NCI-H82 treated with DMSO at 0.1 percent for 48 hours (cell line): Measurements from ENCODE around the gene VEGFA.

Source experiments
- DNase-seq: peaks from one replicate; lab custom pipeline; 2025; ENCODE audit not compliant: unreplicated experiment; lab: John Stamatoyannopoulos, UW

The VEGFA gene

DNA sequence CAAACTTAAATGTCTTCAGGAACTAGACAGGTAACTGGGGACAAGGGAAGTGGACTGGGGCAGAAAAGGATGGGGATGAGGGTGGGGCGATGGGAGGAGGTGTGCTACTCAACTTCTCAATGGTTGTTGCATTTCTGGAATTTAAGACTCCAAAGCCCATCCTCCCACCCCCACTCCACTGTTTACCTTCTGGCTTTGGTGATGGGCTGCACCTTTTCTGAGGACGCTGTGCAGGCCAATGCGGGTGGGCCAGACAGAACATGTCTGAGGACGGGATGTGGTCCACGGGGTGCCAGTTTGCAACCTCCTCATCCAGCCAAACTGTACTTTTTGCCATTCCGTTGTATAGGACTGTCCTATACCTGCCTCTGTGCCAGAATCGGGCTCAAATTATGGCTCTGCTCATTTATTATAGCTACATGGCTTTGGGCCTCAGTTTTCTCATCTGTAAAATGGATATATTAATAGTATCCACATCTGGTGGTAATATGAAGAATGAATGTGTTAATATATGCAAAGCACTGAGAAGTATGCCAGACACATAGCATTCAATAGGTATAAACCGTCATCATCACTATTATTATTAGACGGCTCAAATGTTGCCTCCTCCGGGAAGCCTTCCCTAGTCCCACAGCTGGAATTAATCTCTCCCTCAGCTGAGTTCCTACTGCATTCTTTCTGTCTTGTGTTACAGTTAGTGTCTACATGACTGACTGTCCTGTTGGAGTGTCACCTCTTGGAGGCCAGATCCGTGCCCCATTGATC lies 31.0 kb upstream of the VEGFA start:
- no peak for DNase-seq

DNA sequence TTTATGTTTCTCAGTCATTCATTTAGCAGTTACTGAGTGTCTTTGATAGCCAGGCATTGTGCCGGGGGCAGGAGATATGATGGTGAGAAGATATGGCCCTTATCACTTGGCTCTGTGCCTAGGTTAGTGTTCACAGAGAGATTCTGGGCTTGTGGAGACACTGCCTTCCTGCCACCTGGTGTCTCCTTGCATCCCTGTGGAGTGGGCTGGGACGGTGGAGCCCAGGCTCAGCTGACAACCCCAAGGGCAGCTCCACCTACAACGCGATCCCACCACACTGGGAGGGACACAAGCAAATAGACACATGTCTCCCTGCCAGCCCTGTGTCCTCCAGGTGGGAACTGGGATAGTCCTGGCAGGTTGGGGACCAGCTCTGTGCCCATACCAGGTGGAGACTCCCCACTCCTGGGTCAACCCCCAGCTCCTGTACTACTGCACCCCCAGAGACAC lies 30.3 kb upstream of the VEGFA start:
- DNase-seq, result no peak

DNA sequence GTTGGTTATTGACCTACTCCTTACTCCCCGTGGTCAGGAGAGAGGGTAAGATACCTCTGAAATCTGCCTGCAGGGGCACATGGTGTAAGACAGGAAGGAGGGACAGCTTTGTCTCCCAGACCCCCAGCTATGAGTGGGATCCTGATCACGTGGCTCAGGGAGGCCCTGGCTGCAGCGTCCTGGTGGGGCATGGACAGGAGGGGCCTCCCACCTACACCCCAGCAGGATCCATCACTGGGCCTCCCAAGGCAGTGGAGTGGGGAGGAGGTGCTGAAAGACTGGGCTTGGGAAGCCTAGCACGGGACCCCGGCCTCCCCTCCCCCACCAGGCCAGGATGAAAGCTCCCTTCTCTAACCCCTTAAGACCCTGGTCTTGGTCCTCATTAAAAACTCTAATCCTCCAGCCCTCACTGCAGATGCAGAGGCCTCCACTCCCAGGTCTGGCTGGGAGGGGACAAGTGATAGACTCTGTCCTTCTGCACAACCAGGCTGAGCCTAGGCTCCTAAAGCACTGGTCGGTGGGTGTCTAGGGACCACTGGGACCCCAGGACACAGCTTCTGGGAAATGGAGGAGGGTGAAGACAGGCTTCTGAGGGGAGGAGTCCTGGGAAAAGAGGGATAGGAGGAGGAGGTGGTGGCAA lies 29.6 kb upstream of the VEGFA start:
- peak; percentile 75 for DNase-seq

- DNase-seq, result no peak
These were observed 28.8 kb upstream of the VEGFA start for GRCh38 chr6:43740961-43741764.

DNA sequence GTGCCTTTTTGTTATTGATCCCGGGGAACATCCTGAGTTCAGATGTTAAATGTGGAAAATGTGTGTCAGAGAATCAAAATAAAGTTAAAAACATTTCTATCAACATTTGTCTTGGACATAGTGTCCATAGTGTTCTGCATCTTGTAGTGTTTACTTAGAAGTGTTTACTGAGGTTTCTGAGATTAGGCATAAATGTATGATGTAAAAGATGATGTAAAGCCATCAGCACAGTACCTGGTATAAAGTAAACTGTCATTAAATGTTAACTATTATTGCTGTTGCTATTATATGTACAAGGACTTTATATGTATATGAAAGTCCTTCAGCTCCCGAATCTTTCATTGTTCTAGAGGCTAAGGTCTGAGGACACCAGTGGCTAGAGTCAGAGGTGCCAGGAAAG lies 28.2 kb upstream of the VEGFA start:
- DNase-seq, result no peak

DNA sequence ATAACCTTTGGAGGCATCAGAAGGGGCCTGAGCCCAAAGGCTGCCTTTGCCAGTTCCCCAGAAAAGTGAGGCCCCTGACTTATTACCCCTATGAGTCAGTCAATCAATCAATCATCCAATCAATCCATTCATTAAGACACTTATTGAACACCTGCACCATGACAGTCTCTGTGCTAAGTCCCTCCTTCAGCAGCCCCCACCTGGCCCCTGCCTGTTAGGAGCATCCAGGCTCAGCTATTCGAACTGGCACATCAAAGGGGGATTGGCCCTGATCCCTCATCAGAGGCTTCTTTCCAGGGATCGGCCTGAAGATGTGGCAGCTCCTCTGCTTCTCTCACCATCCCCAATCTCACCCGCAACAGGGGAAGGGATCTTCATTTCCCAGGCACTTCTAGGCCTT lies 27.7 kb upstream of the VEGFA start:
- no peak for DNase-seq

DNA sequence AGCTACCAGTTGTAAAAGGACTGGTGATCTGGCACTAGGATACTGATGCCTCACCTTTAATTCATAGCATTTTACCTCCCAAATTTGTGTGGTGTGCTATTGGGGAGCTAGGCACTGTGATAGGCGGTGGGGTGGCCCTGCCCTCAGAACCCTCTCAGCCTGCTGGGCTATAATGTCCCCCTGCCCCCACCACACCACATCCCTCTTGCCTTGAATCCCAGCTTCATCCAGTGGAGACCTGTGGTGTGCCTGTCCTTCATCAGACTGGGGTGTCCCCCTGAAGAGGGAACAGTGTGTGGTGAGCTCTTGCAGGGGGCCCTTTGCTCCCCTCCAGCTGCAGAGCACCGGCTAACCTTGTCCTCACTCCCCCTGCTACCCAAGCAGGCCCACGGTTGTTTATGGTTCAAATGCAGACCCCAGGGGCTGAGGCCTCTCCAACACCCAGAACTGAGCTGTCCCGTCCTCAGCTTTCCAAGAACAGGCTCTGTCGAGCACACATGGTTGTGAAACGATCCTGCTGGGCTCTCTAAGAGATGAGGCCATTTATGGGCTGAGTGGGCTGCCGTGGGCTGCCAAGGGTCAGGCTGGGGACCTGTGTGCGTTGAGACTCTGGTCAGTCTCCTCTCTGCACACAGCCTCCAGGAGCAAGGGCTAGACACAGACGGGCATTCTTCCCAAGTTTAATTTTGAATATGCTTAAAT lies 26.9 kb upstream of the VEGFA start:
- no peak for DNase-seq

- DNase-seq, result no peak
These were observed 26.2 kb upstream of the VEGFA start for GRCh38 chr6:43743682-43744381.

DNA sequence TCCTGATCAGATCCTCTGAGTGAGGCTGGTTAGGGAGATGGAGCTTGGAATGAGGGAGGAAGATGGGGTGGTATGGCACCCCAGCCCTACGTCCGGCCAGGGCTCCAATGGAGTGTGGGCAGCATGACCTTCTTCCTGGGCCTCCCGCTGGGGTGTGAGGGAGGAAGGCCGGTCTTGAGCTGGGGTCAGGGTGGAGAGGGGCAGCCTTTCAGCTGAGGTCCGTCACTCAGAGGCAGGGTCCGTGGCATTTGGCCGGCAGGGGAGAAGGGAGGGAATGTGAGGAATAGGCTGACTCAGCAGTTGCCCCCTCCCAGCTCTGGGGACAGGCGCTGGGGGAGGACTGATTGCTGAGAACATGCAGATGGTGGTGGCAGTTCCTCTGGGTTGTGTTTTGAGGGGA lies 25.5 kb upstream of the VEGFA start:
- no peak for DNase-seq

- DNase-seq, result no peak
These were observed 24.9 kb upstream of the VEGFA start for GRCh38 chr6:43744931-43745727.

DNA sequence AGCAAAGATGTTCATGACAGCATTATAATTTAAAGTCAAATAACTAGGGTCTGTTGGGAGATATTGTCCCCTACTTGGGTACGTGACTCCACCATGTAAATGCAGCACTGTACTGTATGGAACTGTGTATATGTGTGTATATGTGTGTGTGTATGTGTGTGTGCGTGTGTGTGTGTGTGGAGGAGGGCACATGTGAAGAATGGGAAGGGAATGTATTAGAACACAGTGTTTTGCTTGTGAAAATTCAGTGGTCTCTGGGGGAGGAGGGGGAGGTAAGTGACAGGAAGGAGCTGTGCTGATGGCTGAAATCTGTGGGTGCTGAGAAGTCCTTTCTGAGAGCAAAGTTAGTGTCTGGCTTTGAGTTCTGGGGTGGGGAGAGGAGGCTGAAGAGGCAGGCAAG lies 23.9 kb upstream of the VEGFA start:
- DNase-seq, result no peak

GRCh38 chr6:43746613-43747102 lies 23.4 kb upstream of the VEGFA start:
- DNase-seq, result no peak

- no peak for DNase-seq
These were observed 22.2 kb upstream of the VEGFA start for GRCh38 chr6:43747784-43748183.

- DNase-seq, result no peak
These were observed 21.2 kb upstream of the VEGFA start for GRCh38 chr6:43748765-43749164.

DNA sequence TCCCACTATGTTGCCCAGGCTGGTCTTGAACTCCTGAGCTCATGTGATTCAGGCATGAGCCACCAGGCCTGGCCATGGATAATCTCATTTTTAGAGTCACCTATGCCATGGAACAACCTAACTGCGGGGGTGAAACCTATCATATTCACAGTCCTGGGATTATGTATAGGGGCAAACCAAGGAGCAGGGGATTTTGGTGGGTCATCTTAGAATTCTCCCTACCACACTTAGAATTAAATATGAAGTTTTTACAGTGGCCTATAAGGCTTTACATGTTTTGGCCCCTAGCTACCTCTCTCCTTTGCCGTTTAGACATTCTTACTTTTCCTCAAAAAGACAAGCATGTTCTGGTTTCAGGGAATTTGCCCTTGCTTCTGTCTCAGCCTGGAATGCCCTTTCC lies 20.6 kb upstream of the VEGFA start:
- DNase-seq, result no peak

DNA sequence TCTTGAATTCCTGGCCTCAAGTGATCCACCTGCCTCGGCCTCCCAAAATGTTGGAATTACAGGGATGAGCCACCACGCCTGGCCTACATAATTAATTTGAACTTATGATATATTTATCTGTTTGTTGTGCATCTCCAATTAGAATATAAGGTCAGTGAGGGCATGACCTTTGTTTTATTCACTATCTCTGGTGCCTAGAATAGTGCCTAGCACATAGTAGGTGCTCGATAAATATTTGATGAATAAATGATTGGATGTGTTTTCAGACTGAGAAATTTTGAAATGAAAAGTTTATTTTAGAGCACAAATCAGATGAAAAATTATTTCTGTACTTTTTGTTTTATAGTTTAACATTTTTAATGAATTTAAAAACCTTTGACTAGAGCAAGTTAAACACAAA lies 19.4 kb upstream of the VEGFA start:
- no peak for DNase-seq

DNA sequence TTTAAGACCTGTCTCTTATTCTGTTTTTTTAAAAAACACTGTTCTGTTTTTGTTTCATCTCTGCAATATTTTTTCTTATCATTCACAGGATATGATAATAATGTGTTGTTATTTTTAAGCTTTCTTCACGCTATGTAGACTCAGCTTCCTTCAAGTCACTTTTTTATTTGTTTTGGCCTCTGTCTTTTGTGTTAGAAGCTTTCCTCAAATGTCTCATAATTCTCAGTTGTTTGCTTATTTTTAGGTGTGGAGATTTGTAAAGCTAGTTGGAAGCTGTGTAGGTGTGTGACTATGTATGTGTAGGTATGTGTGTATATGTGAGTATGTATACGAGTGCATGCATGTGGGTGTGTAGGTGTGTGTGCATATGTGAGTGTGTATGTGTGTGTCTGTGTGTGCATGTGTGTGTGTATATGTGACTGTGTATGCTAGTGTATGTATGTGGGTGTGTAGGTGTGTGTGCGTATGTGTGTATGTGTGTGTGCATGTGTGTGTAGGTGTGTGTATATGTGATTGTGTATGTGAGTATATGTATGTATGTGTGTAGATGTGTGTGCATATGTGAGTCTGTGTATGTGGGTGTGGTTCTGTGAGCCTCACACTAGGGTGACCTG lies 16.3 kb upstream of the VEGFA start:
- DNase-seq, result no peak

DNA sequence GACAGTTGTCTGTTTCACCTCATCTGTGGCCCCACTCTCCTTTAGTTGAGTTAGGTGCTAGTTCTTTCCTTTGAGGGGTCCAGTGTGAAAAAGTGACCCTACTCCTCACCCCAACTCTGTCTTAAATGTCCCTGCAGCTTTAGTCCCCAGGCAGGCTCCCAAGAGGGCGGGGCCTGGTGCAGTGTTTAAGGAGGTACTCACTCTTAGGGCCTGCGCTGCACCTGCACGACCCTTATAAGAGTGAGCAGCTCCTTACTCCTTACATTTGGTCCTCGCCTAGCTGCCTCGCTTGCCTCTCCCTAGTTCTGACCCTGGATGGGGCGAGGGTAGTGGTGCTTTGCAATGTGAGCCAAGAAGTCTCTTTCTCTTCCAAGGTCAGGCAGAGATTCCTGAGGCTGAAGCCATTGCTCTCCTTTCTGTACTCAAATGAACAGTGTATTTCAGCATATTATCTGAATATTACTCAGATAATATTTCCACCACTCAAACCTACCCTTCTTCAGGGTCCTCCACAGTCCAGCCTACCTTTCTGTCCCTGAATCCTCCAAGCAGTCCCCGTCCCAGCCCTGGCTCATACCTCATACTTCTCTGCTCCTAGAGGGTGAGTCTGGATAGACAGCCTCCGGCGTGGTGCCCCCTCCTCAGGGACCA lies 11.9 kb upstream of the VEGFA start:
- no peak for DNase-seq

GRCh38 chr6:43758617-43759050 lies 11.4 kb upstream of the VEGFA start:
- DNase-seq, result peak; percentile 26
